A673 (cell line): ENCODE measurements around the gene PON3.

ENCODE experiments used
- CTCF ChIP-seq: fragments of 300-800, 200-600 bp; sonication (generic); conservative IDR thresholded peaks from 2 replicates; pipeline ENCODE4 v1.5.1; 2017; ENCODE audit warnings: low read depth, mild to moderate bottlenecking, antibody characterized with exemption, low read length, moderate library complexity, mixed read lengths
- EZH2 ChIP-seq: fragments of 200-600 bp; sonication (generic); IDR thresholded peaks from 2 replicates; pipeline ENCODE4 v1.6.1; 2017; ENCODE audit warnings: borderline replicate concordance, low read depth, mild to moderate bottlenecking, mixed read lengths, antibody characterized with exemption, low read length; ENCODE audit not compliant: poor library complexity, severe bottlenecking

DNA sequence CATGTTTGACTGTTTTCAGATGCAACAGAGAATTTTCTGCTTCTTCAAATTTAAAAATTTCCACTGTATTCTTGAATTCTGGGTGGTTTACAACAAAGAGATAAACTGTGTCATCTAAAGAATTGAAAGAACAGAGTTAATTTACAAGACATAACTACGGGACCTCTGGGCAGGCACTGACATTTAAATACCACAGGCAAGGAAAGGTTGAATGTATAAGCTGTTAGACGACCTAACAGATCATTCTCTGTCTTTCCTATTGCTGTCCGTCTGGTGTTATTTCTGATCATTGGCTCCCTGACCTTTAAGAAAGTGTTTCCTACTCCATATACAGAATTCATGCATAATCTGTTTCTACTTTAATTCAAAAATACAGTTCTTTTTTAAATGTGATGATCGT is 15.5 kb upstream of the PON3 start:
- TF ChIP-seq EZH2 (no peak), CTCF (no peak)
